GM13976 (cell line): Measurements from ENCODE around the gene KIRREL3.

Experiments
- DNase-seq: peaks from one replicate; pipeline ENCODE4 v3.0.0; 2012; ENCODE audit warnings: low spot score
- CTCF ChIP-seq: IDR thresholded peaks from 2 replicates; pipeline ENCODE4 v1.5.1; 2012; ENCODE audit warnings: borderline replicate concordance, mild to moderate bottlenecking; ENCODE audit not compliant: insufficient read depth; ENCODE audit errors: extremely low read depth, missing control alignments, control extremely low read depth
- in situ Hi-C: fragments of 300-500 bp; cut with MboI; formaldehyde crosslinking; loops from one replicate; pipeline ENCODE4 v1.12.0; 2022; ENCODE audit warnings: low sequenced_read_pairs, mixed read lengths, inconsistent platforms; ENCODE audit not compliant: unreplicated experiment

KIRREL3 gene

GRCh38 chr11:126506789-126507188, 493.8 kb downstream of the KIRREL3 start:
- TF ChIP-seq CTCF = no peak
- in situ Hi-C loops = no loop called here
- DNase-seq = no peak

GRCh38 chr11:126502982-126503381, 497.6 kb downstream of the KIRREL3 start:
- in situ Hi-C loops = no loop called here
- no peak for TF ChIP-seq CTCF

GRCh38 chr11:126502159-126502558, 498.4 kb downstream of the KIRREL3 start:
- no peak for TF ChIP-seq CTCF
- no peak for DNase-seq
- in situ Hi-C loops = no loop called here

More at GRCh38 chr11:126502982-126503381, 497.6 kb downstream of the KIRREL3 start:
- DNase-seq = no peak

- TF ChIP-seq CTCF = no peak
- in situ Hi-C loops = no loop called here
- no peak for DNase-seq
These were observed 498.9 kb downstream of the KIRREL3 start for GRCh38 chr11:126501641-126502040.

- DNase-seq = no peak
- TF ChIP-seq CTCF = no peak
- in situ Hi-C loops = no loop called here
These were observed 499.6 kb downstream of the KIRREL3 start for GRCh38 chr11:126500981-126501380.

- DNase-seq = no peak
- no peak for TF ChIP-seq CTCF
- in situ Hi-C loops = no loop called here
These were observed 501.3 kb downstream of the KIRREL3 start for GRCh38 chr11:126499131-126499752.
